Mesodermal cell (in vitro differentiated cells): Measurements from ENCODE around the gene SMAD3.
"Not testable (repeated sequence)": the region's sequence is repeated elsewhere in the genome, so short reads cannot be mapped to it uniquely, and the experiment has no call there.

Source experiments
- H3K27ac ChIP-seq: 2 replicates; pipeline ENCODE4 v1.7.0; 2013; ENCODE audit warnings: mild to moderate bottlenecking, low read depth, low read length, moderate library complexity; ENCODE audit not compliant: severe bottlenecking
- H3K36me3 ChIP-seq: 2 replicates; pipeline ENCODE4 v1.7.1; 2013; ENCODE audit warnings: mild to moderate bottlenecking, low read length, moderate library complexity; ENCODE audit not compliant: control insufficient read depth, insufficient read depth
- H3K4me1 ChIP-seq: one replicate; pipeline ENCODE4 v1.7.1; 2013; ENCODE audit warnings: mild to moderate bottlenecking, low read length; ENCODE audit not compliant: insufficient read depth, control insufficient read depth, poor library complexity, severe bottlenecking
- H3K4me3 ChIP-seq: 2 replicates; pipeline ENCODE4 v1.7.0; 2013; ENCODE audit warnings: low read length, control low read depth, mild to moderate bottlenecking; ENCODE audit not compliant: insufficient read depth, poor library complexity, severe bottlenecking; ENCODE audit errors: extremely low read depth
- H3K9me3 ChIP-seq: 2 replicates; pipeline ENCODE4 v1.7.1; 2013; ENCODE audit warnings: mild to moderate bottlenecking, low read length, moderate library complexity; ENCODE audit not compliant: control insufficient read depth
- WGBS, 2 experiments: methylation state at CpG; one replicate each; pipeline ENCODE4 v1.1.5; 2013; ENCODE audit warnings: missing lambda C conversion rate in 2 of 2; ENCODE audit not compliant: insufficient coverage in 2 of 2; 5-methylcytosine and 5-hydroxymethylcytosine counted together

Gene SMAD3

DNA sequence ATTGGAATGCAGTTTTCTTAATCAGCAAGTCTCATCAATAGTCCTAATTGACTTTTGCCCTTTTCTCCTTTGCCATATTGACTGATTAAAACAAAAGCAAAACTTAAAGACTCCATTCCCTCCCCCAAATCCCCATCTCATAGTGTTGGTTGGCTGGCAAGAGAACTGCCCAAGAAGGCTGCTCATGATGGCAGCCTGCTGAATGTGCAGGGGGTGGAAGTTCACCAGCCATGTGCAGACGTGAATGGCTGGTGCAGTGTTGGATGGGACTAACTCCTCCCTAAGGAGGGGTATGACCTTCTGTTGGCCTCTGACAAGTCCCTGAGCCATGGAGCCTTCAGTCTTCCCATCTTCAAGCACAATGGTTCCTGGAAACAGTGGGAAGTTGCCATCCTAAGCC is 7.0 kb downstream of the SMAD3 start:
- Histone ChIP-seq H3K36me3 (peaks cover 26% of the 10 kb centered on the region), H3K4me1 (peaks cover 86% of the 10 kb centered on the region), H3K9me3 (no peaks in the 10 kb centered on the region), H3K4me3 (no peak overlapping the region), H3K27ac (peak overlapping the region; percentile 41)
- 100% methylated on average over 1 of the region's 1 CpG for WGBS, 2 experiments

DNA sequence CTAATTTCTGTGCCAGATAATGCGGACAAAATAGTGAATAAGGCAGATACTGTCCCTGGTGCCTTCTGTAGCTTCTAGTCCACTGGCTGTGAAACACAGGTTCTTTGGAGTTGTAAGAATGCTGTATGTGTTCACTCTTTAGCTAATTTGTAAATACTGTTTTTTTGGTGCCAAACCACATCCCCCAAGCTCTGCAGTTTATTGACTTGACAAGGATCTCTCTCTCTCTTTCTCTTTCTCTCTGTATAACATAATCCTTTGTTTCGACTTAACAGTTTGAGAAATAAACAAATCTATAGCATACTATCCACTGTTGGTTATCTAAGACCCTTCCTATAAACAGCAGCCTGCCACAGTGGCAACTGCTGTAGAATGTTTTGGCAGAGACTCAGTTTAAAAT is 7.6 kb downstream of the SMAD3 start:
- Histone ChIP-seq H3K4me1 (peaks cover 87% of the 10 kb centered on the region), H3K9me3 (no peaks in the 10 kb centered on the region), H3K27ac (peak overlapping the region; percentile 41), H3K36me3 (peaks cover 27% of the 10 kb centered on the region), H3K4me3 (no peak overlapping the region)
- WGBS, 2 experiments, result 92 to 100% methylated on average over 1 of the region's 2 CpGs

DNA sequence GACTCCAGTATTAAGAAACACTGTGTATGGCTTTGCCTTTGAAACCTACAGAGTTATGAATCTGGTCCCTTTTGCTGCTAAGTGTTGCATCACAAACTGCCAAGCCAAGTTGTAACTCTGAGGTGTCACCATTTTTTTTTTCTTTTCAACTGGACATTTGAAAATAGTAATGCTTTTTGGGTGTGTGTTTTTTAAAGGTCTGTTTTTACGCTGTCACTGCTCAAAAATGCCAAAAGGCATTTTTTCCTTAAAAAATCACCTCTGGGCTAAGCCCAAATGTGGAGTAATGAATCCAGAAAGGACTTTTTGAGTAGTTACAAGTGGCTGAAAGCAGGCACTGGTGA is 9.5 kb downstream of the SMAD3 start:
- WGBS, 2 experiments, result no CpG with 5 or more reads among the region's 1 CpG
- Histone ChIP-seq H3K27ac (no peak overlapping the region), H3K9me3 (no peaks in the 10 kb centered on the region), H3K36me3 (peaks cover 35% of the 10 kb centered on the region), H3K4me3 (no peak overlapping the region), H3K4me1 (peaks cover 76% of the 10 kb centered on the region)

DNA sequence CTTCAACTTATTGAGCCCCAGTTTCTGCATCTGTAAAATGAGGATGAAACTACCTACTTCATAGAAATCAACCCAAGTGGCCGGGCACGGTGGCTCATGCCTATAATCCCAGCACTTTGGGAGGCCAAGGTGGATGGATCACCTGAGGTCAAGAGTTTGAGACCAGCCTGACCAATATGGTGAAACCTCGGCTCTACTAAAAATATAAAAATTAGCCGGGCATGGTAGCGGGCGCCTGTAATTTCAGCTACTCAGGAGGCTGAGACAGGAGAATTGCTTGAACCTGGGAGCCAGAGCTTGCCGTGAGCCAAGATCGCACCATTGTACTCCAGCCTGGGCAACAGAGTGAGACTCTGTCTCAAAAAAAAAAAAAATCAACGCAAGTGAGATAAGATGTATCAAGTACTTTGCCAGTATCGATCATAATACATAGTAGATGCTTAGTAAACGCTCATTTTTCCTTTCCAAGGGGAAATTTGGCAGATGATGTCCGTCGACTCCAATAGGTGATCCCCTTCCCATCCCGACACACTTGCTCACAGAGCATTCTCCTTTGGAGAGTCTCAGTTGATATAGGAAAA is 10.2 kb downstream of the SMAD3 start:
- Histone ChIP-seq H3K36me3 (peaks cover 30% of the 10 kb centered on the region), H3K4me1 (peaks cover 74% of the 10 kb centered on the region), H3K27ac (peak overlapping the region; percentile 76)
- not testable (repeated sequence) for H3K9me3 ChIP-seq, H3K4me3 ChIP-seq
- 92 to 96% methylated on average over 11 to 13 of the region's 14 CpGs for WGBS, 2 experiments

DNA sequence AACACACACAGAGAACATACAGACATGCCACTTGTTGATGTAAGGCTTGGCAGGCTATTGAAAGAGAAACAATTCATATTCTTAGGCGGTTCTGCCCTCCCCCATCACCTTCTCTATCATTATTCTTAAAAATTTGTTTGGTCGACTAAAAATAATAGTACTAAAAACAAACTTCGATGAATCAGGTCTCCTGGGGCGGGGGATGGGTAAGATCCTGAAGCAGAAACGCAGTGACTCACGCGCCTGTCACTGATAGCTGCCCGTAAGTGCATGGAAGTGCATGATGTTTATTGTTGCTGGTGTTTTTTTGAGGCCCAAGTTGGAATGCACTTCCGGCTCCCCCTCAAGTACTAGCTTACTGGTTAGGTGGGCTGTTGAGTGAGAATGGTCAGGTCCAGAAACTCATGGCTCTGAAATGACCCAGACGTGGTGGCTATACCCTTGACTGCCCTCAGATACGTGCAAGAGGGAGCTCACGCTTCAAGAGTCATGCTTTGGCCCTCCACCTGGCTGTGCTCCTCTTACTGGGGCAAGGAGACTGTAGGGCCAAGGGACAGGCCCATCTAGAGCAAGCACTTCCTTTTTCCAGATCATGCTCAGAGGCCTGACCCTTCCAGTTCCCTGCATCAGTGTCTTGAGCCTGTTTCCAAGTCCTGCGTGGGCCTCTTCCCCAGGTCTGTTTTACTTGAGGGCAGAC is 10.9 kb downstream of the SMAD3 start:
- WGBS, 2 experiments, result 75 to 79% methylated on average over 10 of the region's 13 CpGs
- H3K4me3 ChIP-seq, result no peak overlapping the region

DNA sequence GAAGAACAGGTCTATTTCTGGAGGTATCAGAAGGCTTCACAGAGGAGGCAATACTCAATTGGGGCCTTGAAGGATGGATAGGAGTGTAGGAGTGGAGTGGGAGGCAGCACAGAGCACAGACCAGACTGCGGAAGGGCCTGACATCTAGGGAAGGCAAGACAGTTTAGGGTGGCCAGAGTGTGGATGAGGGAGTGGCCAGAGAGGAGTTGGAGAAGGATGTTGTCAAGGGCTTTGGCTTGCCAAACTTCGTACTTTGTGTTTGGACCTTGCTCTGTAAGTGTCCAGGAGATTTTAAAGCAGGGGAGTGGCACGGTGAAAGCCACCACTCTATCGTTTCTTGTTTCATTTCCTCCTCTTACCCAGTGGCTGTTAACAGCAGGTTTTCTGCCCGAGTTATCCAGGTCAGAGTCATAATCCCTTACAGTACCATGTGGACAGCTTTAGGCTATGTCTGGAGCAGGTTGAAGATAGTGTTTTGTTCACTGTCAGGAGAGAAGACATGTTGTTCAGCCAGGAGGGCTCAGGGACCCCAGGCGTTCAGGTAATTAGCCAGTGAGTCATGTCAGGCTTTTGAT is 12.3 kb downstream of the SMAD3 start:
- peaks cover 73% of the 10 kb centered on the region for H3K4me1 ChIP-seq
- WGBS, 2 experiments, result 83 to 87% methylated on average over 3 to 4 of the region's 6 CpGs

More for the DNA sequence above, 10.9 kb downstream of the SMAD3 start:
- Histone ChIP-seq H3K36me3 (peaks cover 30% of the 10 kb centered on the region), H3K27ac (peak overlapping the region; percentile 76), H3K4me1 (peaks cover 74% of the 10 kb centered on the region), H3K9me3 (peaks cover 2% of the 10 kb centered on the region)

DNA sequence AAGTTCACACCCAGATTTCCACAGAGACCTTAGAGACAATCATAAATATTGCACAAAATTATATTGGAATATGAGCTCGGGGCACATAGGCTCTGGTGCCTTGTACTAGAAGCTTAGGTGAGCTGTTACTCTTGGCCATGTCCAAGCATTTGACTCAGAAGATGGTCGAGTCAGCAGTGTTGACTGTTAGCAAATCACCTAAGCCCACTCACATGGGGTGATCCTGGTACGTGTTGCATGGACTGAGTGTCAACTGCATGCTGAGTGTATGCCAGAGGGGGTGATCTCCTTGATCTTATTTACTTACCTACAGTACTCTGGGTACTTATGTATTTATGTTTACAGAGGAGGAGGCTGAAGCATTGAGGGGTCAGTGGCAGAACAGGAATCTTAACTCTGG is 14.0 kb downstream of the SMAD3 start:
- H3K4me3 ChIP-seq, result no peak overlapping the region
- 81 to 100% methylated on average over 1 to 2 of the region's 3 CpGs for WGBS, 2 experiments
- peaks cover 70% of the 10 kb centered on the region for H3K4me1 ChIP-seq
- H3K36me3 ChIP-seq, result peaks cover 46% of the 10 kb centered on the region
- H3K9me3 ChIP-seq, result peaks cover 9% of the 10 kb centered on the region
- H3K27ac ChIP-seq, result no peak overlapping the region

More for the DNA sequence above, 12.3 kb downstream of the SMAD3 start:
- Histone ChIP-seq H3K27ac (no peak overlapping the region), H3K4me3 (no peak overlapping the region), H3K9me3 (peaks cover 9% of the 10 kb centered on the region), H3K36me3 (peaks cover 38% of the 10 kb centered on the region)

DNA sequence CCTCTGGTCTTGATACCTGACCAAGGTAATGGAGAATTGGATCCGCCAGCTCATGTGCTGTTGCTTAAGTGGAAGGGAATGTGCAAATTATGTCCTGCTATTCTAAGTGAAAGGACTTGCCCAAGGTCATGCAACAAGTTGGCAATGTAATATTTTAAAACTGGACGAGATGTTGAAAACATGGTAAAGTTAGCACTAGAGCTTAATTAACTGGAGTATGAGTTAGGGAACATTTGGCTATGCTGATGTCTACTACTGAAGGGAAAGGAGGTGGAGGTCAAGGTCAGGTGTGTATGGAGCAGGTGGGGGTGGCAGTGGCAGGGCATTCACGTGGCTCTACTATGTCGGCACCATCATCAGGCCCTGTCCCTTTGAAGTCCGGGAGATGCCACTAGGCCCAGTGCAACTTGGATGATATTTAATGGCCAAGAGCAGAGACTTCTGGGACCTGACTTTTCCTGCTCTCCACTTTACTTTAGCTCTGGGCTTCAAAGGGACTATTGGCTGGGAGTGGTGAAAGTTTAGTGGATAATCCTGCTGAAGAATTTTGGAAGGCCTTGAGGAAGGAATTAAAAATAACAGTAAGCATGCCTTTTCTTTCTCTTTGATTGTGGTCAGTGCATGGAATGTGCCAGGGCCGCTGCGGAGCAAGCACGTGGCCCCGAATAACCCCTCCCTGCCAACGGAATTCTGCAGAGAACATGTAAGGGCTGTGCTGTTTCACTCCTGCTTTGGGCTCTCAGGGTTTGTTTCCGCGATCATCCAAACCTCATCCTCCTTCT is 14.9 kb downstream of the SMAD3 start:
- H3K27ac ChIP-seq, result no peak overlapping the region
- H3K4me1 ChIP-seq, result peaks cover 70% of the 10 kb centered on the region
- peaks cover 45% of the 10 kb centered on the region for H3K36me3 ChIP-seq
- peaks cover 9% of the 10 kb centered on the region for H3K9me3 ChIP-seq
- H3K4me3 ChIP-seq, result no peak overlapping the region
- 91 to 94% methylated on average over 8 to 10 of the region's 12 CpGs for WGBS, 2 experiments

DNA sequence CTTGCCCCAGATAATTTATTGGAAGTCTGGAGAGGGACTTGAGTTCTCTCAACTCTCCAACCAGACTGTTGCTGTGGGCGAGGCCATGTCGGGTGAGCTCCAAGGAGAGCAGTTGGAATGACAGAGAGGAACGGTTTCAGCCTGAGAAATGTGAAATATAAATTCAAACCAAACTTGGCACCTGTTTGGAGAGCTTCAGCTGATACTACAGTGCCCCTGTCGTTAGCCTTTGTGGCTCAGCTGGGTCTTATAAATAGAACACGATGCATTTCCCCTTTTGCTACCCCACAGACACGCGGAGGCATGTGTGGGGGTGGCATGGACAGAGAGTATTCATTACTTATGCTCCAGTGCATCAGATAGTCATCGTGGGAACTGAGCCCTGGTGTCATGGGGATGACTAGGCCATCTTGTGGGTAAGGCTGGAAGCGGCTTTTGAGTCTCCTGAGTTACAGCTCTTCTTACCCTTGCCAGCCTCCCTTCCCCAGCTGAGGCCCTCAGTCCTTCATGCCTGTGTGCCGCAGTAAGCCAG is 15.6 kb downstream of the SMAD3 start:
- Histone ChIP-seq H3K9me3 (peaks cover 9% of the 10 kb centered on the region), H3K4me3 (no peak overlapping the region), H3K27ac (no peak overlapping the region), H3K36me3 (peaks cover 45% of the 10 kb centered on the region), H3K4me1 (peaks cover 72% of the 10 kb centered on the region)
- 81 to 89% methylated on average over 5 to 6 of the region's 10 CpGs for WGBS, 2 experiments

DNA sequence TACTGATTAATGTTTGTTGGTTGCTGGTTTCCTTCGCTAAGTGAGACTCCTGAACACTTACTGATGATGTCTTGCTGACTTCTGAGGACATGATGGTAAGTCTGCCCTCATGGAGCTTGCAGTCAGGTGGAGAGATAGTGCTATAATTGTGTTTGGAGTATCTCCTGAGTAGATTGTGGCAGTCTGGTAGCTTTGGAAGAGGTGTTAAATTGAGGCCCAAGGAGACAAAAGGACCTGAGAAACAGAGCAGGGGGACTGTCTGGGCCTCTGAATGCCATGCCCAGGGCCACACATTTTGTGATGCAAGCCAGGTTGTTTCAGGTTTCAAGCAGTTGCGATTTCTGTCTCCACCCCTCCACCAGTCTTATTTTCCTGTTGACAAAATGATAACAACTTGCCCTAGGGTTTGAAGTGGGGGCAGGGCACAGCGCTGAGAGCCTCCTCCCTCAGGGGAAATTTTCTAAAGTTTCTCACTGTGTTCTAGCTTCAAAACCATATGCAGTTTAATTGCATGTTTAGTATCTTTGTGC is 16.7 kb downstream of the SMAD3 start:
- peaks cover 72% of the 10 kb centered on the region for H3K4me1 ChIP-seq
- WGBS, 2 experiments, result 70 to 80% methylated on average over 2 of the region's 3 CpGs
- no peak overlapping the region for H3K4me3 ChIP-seq
- peaks cover 45% of the 10 kb centered on the region for H3K36me3 ChIP-seq
- H3K9me3 ChIP-seq, result peaks cover 9% of the 10 kb centered on the region
- H3K27ac ChIP-seq, result no peak overlapping the region
